GM23338 (cell line): ENCODE data around the gene REXO5. TPM values are rescaled to one million over a fixed set of nuclear protein-coding genes. Genes with fewer than 3 reads are reported as not detected.

Experiments used
- ATAC-seq: fragments of 200-7000 bp; cut with Tn5 transposase; 3 replicates; pipeline ENCODE4 v1.9.1; 2020
- DNase-seq: peaks from one replicate; pipeline ENCODE4 v3.0.0-alpha.2; 2015; ENCODE audit warnings: low spot score
- H2AFZ ChIP-seq: fragments of 200-600 bp; sonication (generic); 2 replicates; pipeline ENCODE4 v1.8.0; 2016; ENCODE audit warnings: antibody characterized with exemption, mild to moderate bottlenecking, moderate library complexity
- H3F3A ChIP-seq: fragments of 200-600 bp; sonication (generic); replicated peaks from 2 replicates; pipeline ENCODE4 v1.8.0; 2017; ENCODE audit warnings: antibody characterized with exemption, mixed run types, low read depth
- H3K27ac ChIP-seq: fragments of 200-600 bp; sonication (generic); 2 replicates; pipeline ENCODE4 v1.6.1; 2016; ENCODE audit warnings: low read depth
- H3K27me3 ChIP-seq: fragments of 200-600 bp; sonication (generic); 2 replicates; pipeline ENCODE4 v1.8.0; 2016; ENCODE audit warnings: mild to moderate bottlenecking, mixed run types, moderate library complexity; ENCODE audit not compliant: insufficient read depth
- H3K36me3 ChIP-seq: fragments of 200-600 bp; sonication (generic); 2 replicates; pipeline ENCODE4 v1.8.0; 2016; ENCODE audit warnings: mild to moderate bottlenecking; ENCODE audit not compliant: insufficient read depth
- H3K4me1 ChIP-seq: fragments of 200-600 bp; sonication (generic); 2 replicates; pipeline ENCODE4 v1.8.0; 2016; ENCODE audit warnings: mild to moderate bottlenecking, moderate library complexity; ENCODE audit not compliant: insufficient read depth
- H3K4me2 ChIP-seq: fragments of 200-600 bp; sonication (generic); 2 replicates; pipeline ENCODE4 v1.7.1; 2017; ENCODE audit warnings: mixed run types
- H3K4me3 ChIP-seq: fragments of 200-600 bp; sonication (generic); 2 replicates; pipeline ENCODE4 v1.6.1; 2016; ENCODE audit warnings: mixed run types
- H3K79me2 ChIP-seq: fragments of 200-600 bp; sonication (generic); replicated peaks from 2 replicates; pipeline ENCODE4 v1.8.0; 2017; ENCODE audit warnings: mild to moderate bottlenecking; ENCODE audit not compliant: insufficient read depth
- H3K9me2 ChIP-seq: fragments of 200-600 bp; sonication (generic); 2 replicates; pipeline ENCODE4 v1.8.0; 2017; ENCODE audit not compliant: insufficient read depth
- H4K20me1 ChIP-seq: fragments of 200-600 bp; sonication (generic); replicated peaks from 2 replicates; pipeline ENCODE4 v1.8.0; 2017; ENCODE audit warnings: mild to moderate bottlenecking; ENCODE audit not compliant: insufficient read depth
- H3K27ac Mint-ChIP-seq: 2 replicates; pipeline ENCODE4 v1.8.0; 2020; ENCODE audit warnings: inconsistent platforms, mild to moderate bottlenecking, moderate library complexity, mixed read lengths
- H3K27me3 Mint-ChIP-seq: 3 replicates; pipeline ENCODE4 v1.8.0; 2022; ENCODE audit warnings: low read depth, mild to moderate bottlenecking, moderate library complexity, mixed read lengths, inconsistent platforms; ENCODE audit not compliant: insufficient read depth, poor library complexity
- H3K36me3 Mint-ChIP-seq: 3 replicates; pipeline ENCODE4 v1.8.0; 2021; ENCODE audit warnings: low read depth, mild to moderate bottlenecking, inconsistent platforms, moderate library complexity, mixed read lengths
- H3K4me1 Mint-ChIP-seq: 3 replicates; pipeline ENCODE4 v1.8.0; 2020; ENCODE audit warnings: mild to moderate bottlenecking, inconsistent platforms, mixed read lengths
- H3K4me3 Mint-ChIP-seq: 3 replicates; pipeline ENCODE4 v1.8.0; 2021; ENCODE audit warnings: moderate library complexity, mild to moderate bottlenecking, inconsistent platforms, mixed read lengths
- H3K9me3 Mint-ChIP-seq: 3 replicates; pipeline ENCODE4 v1.8.0; 2020; ENCODE audit warnings: moderate library complexity, mild to moderate bottlenecking, inconsistent platforms, mixed read lengths
- CREB1 ChIP-seq: fragments of 250-450 bp; sonication (Bioruptor Pico); IDR thresholded peaks from 2 replicates; pipeline ENCODE4 v1.5.0; 2020; ENCODE audit warnings: low read depth, mild to moderate bottlenecking, moderate library complexity
- EZH2 ChIP-seq: fragments of 200-600 bp; sonication (generic); IDR thresholded peaks from one replicate; pipeline ENCODE4 v1.8.0; 2017; ENCODE audit warnings: antibody characterized with exemption, mild to moderate bottlenecking, low read depth; ENCODE audit not compliant: unreplicated experiment
- EZH2phosphoT487 ChIP-seq: fragments of 200-600 bp; sonication (generic); IDR thresholded peaks from one replicate; pipeline ENCODE4 v1.8.1; 2018; ENCODE audit warnings: antibody characterized with exemption; ENCODE audit not compliant: unreplicated experiment
- JUNB ChIP-seq: IDR thresholded peaks from one replicate; pipeline ENCODE4 v1.6.1; 2016; ENCODE audit warnings: antibody characterized with exemption; ENCODE audit not compliant: unreplicated experiment
- NANOG ChIP-seq: IDR thresholded peaks from 2 replicates; pipeline ENCODE4 v1.6.1; 2016; ENCODE audit warnings: antibody characterized with exemption, borderline replicate concordance
- POLR2AphosphoS5 ChIP-seq: IDR thresholded peaks from 2 replicates; pipeline ENCODE4 v1.6.1; 2016; ENCODE audit warnings: antibody characterized with exemption, low read depth
- STAT1 ChIP-seq: IDR thresholded peaks from one replicate; pipeline ENCODE4 v1.6.1; 2016; ENCODE audit warnings: antibody characterized with exemption; ENCODE audit not compliant: unreplicated experiment
- ZNF114 ChIP-seq: fragments of 250-450 bp; sonication (Bioruptor Pico); IDR thresholded peaks from 2 replicates; pipeline ENCODE4 v1.5.0; 2020; ENCODE audit warnings: mild to moderate bottlenecking, moderate library complexity
- ZNF331 ChIP-seq: fragments of 250-450 bp; sonication (Bioruptor Pico); IDR thresholded peaks from 2 replicates; pipeline ENCODE4 v1.5.0; 2020; ENCODE audit warnings: low read depth, mild to moderate bottlenecking, moderate library complexity
- polyA plus RNA-seq: library from polyadenylated mRNA; unstranded; fragments of >200 nt; fragmentation: Nextera tagmentation; extraction: Ambion mirVana; gene quantifications from 2 replicates; pipeline ENCODE4 v1.2.1, GENCODE V29; 2016
- total RNA-seq: library from RNA; depleted of rRNA; stranded (reverse); fragments of >200 nt; shearing (Covaris generic); gene quantifications from 2 replicates; pipeline ENCODE4 v1.2.3, GENCODE V29; 2014
- TF ChIP-seq, protein P1 (sequence below): IDR thresholded peaks from 2 replicates; pipeline ENCODE4 v1.6.1; 2016; ENCODE audit warnings: antibody characterized with exemption
- TF ChIP-seq, protein P2 (sequence below): IDR thresholded peaks from one replicate; pipeline ENCODE4 v1.6.1; 2018; ENCODE audit warnings: antibody characterized with exemption; ENCODE audit not compliant: unreplicated experiment
- TF ChIP-seq, protein P3 (sequence below): fragments of 250-450 bp; sonication (Bioruptor Pico); IDR thresholded peaks from 2 replicates; pipeline ENCODE4 v1.5.0; 2020; ENCODE audit warnings: mild to moderate bottlenecking, moderate library complexity
- TF ChIP-seq, protein P4 (sequence below), 2 experiments: fragments of 200-600 bp in 1 of 2; sonication (generic) in 1 of 2; conservative IDR thresholded peaks; 2 replicates each; pipeline versions ENCODE4 v1.5.1 to v1.6.1; 2016 to 2017; ENCODE audit warnings: antibody characterized with exemption in 2 of 2, low read depth in 2 of 2, mild to moderate bottlenecking in 2 of 2, moderate library complexity in 1 of 2

Gene REXO5
- total and polyA plus RNA-seq, 2 experiments from 2014 or later: 6.5 to 6.9 TPM

DNA sequence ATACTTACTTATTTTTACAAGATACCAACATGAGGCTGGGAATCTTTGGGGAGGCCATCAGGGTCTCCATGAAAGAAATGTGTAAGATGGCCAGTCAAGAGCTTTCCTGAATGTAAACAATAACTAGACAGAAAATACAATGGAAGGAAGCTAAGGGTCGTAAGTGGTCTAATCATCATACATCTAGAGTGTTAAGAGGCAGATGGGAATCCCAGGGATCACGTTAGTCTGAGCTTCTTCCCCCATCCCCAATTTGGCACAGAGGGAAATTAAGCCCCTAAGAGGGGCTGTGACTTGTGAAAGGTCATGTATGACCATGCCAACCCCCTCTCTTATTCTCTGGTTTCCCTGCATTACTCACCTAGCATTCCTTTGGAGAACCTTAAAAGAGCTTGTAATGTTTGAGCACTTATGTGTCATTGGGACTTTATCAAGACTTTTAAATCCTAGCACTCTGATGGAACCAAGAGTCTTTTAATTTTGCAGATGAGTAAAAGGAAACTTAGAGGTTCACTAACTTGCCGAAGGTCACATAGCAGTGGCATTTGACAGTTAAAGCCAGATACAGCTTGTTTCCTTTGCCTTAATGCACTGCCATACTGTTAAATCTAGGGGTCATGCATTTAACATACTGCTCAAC lies 47.8 kb downstream of the REXO5 start:
- H3K4me2 ChIP-seq: no peak overlapping the region

More for the DNA sequence above, 47.8 kb downstream of the REXO5 start:
- Histone ChIP-seq H4K20me1 (no peaks in the 10 kb centered on the region; the same call in 1 of the 2 replicates), H2AFZ (no peak overlapping the region), H3K4me3 (no peak overlapping the region), H3K36me3 (no peaks in the 10 kb centered on the region), H3F3A (no peaks in the 10 kb centered on the region), H3K4me1 (peaks cover 18% of the 10 kb centered on the region), H3K27ac (no peak overlapping the region), H3K27me3 (no peaks in the 10 kb centered on the region), H3K79me2 (0 out of 2 replicates have a peak, but pooled peaks cover 8% of the 10 kb centered on the region), H3K9me2 (no peaks in the 10 kb centered on the region)
- Mint-ChIP-seq H3K36me3 (peaks cover 3% of the 10 kb centered on the region; the same call in 2 of the 3 replicates), H3K4me1 (peaks cover 17% of the 10 kb centered on the region), H3K4me3 (no peak overlapping the region), H3K27ac (no peak overlapping the region; the same call in 1 of the 2 replicates), H3K9me3 (no peaks in the 10 kb centered on the region), H3K27me3 (peaks cover 2% of the 10 kb centered on the region)
- no peak for DNase-seq
- no peak for ATAC-seq
- TF ChIP-seq ZNF114 (CRISPR knock-in tag) (no peak), JUNB (no peak), EZH2phosphoT487 (no peak), STAT1 (no peak), ZNF331 (CRISPR knock-in tag) (no peak), EZH2 (no peak), POLR2AphosphoS5 (no peak), NANOG (no peak), CREB1 (no peak)
- TF ChIP-seq, protein P1, sequence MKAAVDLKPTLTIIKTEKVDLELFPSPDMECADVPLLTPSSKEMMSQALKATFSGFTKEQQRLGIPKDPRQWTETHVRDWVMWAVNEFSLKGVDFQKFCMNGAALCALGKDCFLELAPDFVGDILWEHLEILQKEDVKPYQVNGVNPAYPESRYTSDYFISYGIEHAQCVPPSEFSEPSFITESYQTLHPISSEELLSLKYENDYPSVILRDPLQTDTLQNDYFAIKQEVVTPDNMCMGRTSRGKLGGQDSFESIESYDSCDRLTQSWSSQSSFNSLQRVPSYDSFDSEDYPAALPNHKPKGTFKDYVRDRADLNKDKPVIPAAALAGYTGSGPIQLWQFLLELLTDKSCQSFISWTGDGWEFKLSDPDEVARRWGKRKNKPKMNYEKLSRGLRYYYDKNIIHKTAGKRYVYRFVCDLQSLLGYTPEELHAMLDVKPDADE: no peak
- TF ChIP-seq, protein P2, sequence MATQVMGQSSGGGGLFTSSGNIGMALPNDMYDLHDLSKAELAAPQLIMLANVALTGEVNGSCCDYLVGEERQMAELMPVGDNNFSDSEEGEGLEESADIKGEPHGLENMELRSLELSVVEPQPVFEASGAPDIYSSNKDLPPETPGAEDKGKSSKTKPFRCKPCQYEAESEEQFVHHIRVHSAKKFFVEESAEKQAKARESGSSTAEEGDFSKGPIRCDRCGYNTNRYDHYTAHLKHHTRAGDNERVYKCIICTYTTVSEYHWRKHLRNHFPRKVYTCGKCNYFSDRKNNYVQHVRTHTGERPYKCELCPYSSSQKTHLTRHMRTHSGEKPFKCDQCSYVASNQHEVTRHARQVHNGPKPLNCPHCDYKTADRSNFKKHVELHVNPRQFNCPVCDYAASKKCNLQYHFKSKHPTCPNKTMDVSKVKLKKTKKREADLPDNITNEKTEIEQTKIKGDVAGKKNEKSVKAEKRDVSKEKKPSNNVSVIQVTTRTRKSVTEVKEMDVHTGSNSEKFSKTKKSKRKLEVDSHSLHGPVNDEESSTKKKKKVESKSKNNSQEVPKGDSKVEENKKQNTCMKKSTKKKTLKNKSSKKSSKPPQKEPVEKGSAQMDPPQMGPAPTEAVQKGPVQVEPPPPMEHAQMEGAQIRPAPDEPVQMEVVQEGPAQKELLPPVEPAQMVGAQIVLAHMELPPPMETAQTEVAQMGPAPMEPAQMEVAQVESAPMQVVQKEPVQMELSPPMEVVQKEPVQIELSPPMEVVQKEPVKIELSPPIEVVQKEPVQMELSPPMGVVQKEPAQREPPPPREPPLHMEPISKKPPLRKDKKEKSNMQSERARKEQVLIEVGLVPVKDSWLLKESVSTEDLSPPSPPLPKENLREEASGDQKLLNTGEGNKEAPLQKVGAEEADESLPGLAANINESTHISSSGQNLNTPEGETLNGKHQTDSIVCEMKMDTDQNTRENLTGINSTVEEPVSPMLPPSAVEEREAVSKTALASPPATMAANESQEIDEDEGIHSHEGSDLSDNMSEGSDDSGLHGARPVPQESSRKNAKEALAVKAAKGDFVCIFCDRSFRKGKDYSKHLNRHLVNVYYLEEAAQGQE: no peak
- TF ChIP-seq, protein P3, sequence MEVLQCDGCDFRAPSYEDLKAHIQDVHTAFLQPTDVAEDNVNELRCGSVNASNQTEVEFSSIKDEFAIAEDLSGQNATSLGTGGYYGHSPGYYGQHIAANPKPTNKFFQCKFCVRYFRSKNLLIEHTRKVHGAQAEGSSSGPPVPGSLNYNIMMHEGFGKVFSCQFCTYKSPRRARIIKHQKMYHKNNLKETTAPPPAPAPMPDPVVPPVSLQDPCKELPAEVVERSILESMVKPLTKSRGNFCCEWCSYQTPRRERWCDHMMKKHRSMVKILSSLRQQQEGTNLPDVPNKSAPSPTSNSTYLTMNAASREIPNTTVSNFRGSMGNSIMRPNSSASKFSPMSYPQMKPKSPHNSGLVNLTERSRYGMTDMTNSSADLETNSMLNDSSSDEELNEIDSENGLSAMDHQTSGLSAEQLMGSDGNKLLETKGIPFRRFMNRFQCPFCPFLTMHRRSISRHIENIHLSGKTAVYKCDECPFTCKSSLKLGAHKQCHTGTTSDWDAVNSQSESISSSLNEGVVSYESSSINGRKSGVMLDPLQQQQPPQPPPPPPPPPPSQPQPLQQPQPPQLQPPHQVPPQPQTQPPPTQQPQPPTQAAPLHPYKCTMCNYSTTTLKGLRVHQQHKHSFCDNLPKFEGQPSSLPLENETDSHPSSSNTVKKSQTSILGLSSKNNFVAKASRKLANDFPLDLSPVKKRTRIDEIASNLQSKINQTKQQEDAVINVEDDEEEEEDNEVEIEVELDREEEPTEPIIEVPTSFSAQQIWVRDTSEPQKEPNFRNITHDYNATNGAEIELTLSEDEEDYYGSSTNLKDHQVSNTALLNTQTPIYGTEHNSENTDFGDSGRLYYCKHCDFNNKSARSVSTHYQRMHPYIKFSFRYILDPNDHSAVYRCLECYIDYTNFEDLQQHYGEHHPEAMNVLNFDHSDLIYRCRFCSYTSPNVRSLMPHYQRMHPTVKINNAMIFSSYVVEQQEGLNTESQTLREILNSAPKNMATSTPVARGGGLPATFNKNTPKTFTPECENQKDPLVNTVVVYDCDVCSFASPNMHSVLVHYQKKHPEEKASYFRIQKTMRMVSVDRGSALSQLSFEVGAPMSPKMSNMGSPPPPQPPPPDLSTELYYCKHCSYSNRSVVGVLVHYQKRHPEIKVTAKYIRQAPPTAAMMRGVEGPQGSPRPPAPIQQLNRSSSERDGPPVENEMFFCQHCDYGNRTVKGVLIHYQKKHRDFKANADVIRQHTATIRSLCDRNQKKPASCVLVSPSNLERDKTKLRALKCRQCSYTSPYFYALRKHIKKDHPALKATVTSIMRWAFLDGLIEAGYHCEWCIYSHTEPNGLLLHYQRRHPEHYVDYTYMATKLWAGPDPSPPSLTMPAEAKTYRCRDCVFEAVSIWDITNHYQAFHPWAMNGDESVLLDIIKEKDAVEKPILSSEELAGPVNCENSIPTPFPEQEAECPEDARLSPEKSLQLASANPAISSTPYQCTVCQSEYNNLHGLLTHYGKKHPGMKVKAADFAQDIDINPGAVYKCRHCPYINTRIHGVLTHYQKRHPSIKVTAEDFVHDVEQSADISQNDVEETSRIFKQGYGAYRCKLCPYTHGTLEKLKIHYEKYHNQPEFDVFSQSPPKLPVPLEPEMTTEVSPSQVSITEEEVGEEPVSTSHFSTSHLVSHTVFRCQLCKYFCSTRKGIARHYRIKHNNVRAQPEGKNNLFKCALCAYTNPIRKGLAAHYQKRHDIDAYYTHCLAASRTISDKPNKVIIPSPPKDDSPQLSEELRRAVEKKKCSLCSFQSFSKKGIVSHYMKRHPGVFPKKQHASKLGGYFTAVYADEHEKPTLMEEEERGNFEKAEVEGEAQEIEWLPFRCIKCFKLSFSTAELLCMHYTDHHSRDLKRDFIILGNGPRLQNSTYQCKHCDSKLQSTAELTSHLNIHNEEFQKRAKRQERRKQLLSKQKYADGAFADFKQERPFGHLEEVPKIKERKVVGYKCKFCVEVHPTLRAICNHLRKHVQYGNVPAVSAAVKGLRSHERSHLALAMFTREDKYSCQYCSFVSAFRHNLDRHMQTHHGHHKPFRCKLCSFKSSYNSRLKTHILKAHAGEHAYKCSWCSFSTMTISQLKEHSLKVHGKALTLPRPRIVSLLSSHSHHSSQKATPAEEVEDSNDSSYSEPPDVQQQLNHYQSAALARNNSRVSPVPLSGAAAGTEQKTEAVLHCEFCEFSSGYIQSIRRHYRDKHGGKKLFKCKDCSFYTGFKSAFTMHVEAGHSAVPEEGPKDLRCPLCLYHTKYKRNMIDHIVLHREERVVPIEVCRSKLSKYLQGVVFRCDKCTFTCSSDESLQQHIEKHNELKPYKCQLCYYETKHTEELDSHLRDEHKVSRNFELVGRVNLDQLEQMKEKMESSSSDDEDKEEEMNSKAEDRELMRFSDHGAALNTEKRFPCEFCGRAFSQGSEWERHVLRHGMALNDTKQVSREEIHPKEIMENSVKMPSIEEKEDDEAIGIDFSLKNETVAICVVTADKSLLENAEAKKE: no peak
- TF ChIP-seq, protein P4, sequence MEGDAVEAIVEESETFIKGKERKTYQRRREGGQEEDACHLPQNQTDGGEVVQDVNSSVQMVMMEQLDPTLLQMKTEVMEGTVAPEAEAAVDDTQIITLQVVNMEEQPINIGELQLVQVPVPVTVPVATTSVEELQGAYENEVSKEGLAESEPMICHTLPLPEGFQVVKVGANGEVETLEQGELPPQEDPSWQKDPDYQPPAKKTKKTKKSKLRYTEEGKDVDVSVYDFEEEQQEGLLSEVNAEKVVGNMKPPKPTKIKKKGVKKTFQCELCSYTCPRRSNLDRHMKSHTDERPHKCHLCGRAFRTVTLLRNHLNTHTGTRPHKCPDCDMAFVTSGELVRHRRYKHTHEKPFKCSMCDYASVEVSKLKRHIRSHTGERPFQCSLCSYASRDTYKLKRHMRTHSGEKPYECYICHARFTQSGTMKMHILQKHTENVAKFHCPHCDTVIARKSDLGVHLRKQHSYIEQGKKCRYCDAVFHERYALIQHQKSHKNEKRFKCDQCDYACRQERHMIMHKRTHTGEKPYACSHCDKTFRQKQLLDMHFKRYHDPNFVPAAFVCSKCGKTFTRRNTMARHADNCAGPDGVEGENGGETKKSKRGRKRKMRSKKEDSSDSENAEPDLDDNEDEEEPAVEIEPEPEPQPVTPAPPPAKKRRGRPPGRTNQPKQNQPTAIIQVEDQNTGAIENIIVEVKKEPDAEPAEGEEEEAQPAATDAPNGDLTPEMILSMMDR (conservative IDR thresholded peaks at IDR 0.05; ENCODE audit: low read depth in 2 of 2): no peak
